AG09319 (cell line): ENCODE measurements around the gene PRLR.

ENCODE experiments used
- DNase-seq: peaks from one replicate; pipeline ENCODE4 v3.0.0-alpha.2; 2010; ENCODE audit warnings: low read depth; ENCODE audit errors: extremely low read depth
- TF ChIP-seq, protein P1 (sequence below): IDR thresholded peaks from 2 replicates; pipeline ENCODE4 v1.5.1; 2011; ENCODE audit warnings: low read depth, mild to moderate bottlenecking, inconsistent platforms, low read length, moderate library complexity

The PRLR gene

DNA sequence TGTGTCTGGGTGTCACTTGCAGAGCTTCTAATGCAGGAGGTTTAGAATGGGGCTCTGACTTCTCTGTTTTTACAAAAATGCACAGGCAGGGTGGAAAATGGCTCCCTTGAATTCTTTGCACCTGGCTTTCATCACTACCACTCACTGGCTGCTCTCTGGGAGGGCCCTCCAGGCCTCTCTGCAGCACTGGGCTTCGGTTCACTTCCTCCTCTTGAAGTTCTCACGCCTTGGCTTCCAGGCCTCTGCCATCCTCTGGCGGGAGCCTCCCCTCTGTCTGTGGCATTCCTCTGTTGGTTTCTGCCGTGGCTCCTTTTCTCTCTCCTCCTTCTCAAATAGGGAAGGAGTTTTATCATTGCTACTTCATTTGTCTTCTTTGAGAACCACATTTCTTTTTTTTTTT is 2.8 kb upstream of the PRLR start:
- TF ChIP-seq, protein P1, sequence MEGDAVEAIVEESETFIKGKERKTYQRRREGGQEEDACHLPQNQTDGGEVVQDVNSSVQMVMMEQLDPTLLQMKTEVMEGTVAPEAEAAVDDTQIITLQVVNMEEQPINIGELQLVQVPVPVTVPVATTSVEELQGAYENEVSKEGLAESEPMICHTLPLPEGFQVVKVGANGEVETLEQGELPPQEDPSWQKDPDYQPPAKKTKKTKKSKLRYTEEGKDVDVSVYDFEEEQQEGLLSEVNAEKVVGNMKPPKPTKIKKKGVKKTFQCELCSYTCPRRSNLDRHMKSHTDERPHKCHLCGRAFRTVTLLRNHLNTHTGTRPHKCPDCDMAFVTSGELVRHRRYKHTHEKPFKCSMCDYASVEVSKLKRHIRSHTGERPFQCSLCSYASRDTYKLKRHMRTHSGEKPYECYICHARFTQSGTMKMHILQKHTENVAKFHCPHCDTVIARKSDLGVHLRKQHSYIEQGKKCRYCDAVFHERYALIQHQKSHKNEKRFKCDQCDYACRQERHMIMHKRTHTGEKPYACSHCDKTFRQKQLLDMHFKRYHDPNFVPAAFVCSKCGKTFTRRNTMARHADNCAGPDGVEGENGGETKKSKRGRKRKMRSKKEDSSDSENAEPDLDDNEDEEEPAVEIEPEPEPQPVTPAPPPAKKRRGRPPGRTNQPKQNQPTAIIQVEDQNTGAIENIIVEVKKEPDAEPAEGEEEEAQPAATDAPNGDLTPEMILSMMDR = no peak
- DNase-seq = no peak

GRCh38 chr5:35232124-35232523 is 1.8 kb upstream of the PRLR start:
- no peak for DNase-seq
- TF ChIP-seq, protein P1 = no peak

DNA sequence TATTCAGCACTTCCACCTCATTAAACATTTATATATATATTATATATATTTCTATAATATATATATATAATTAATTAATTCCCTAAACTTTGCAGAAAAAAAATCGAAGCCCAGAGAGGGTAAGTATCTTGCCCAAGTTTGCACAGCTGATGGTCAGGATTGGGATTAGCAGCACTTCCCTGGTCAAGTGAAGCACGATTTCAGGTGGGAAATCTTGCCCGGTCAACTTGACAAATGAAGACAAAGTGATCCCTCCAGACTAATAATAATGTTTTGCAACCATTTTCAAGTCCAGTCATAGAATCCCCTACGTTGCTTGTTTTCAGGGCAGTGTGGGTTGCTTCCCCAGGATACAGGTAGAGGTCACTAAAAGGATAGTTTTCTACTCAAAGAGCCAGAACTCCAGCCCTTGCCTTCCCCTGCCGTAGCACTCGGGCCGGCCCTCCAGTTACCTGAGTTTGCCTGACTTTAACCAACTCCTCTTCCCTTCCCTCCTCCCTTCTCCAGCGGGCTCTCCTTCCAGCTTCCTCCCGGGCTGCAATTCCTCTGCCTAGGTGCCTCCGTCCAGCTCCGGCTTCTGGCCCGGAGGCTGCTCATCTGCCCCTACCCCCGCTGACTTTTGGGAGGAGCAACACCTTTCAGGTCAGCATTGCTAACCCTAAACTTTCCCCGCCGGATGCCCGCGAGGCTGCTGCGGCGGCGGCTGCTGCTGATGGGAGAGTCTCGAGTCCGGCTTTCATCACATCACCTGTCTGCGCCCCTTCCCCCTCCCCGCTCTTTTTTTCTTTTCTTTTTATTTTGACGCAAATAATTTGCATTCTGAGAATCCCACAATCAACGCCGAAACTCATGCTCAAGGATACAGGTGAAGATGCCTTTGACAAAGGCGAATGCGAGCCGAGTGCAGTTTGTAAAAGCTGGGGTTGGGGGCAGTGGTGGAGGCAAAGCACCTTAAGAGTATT is 930 bp downstream of the PRLR start:
- DNase-seq = no peak
- TF ChIP-seq, protein P1 = no peak

DNA sequence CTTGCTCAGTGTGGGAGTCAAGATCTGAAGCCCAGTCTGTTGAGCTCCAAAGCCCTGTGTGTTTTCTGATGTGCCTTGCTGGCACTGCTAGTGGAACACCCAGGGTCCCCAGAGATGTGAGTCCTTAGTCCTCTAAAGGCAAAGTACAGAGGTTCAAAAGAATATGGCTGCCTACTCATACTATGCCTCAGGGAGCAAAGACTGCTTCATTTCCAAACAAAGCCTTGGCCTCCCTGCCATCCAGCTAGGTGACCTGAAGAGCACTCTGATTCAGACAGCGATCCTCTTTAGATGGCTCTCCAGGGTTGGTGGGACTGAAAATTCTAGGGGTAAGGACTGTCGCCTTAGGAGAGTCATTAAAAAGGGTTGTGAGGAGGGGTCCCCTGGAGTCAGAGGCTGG is 2.0 kb downstream of the PRLR start:
- TF ChIP-seq, protein P1 = no peak
- DNase-seq = no peak

GRCh38 chr5:35227720-35228119 is 2.6 kb downstream of the PRLR start:
- no peak for DNase-seq
- TF ChIP-seq, protein P1 = no peak

DNA sequence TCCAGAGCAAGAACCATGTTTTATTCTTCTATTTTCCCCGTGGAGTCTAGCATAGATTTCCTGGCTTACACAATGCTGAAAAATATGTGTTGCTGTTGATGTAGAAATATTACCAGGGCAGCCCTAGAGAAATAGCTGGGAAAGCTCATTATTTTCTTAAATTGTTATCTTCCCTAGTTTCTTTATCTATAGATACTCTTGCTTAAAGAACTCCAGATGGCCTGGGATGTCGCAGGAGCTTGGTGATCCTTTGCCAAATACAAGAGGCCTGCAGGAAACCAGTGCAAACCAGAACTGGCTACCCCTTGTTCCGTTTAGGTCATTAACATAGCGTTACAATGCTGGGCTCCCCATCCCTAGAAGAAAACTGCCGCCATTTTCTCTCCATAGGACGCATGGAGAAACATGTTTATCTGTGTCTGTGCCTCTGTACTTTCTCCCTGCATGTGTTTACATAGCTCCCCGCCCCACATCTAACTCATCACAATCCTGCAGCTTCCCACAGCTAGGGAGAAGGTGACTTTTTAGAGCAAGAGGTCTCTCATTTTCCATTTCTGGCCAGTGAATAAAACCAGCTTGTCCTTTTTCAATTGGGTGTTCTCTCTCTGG is 6.4 kb downstream of the PRLR start:
- TF ChIP-seq, protein P1 = no peak
- no peak for DNase-seq

GRCh38 chr5:35220967-35221366 is 9.3 kb downstream of the PRLR start:
- DNase-seq = no peak
- TF ChIP-seq, protein P1 = no peak
